ENCODE data around the gene KRTAP10-6.
"Not testable (repeated sequence)": the region's sequence is repeated elsewhere in the genome, so short reads cannot be mapped to it uniquely, and the experiment has no call there.

KRTAP10-6 gene

DNA sequence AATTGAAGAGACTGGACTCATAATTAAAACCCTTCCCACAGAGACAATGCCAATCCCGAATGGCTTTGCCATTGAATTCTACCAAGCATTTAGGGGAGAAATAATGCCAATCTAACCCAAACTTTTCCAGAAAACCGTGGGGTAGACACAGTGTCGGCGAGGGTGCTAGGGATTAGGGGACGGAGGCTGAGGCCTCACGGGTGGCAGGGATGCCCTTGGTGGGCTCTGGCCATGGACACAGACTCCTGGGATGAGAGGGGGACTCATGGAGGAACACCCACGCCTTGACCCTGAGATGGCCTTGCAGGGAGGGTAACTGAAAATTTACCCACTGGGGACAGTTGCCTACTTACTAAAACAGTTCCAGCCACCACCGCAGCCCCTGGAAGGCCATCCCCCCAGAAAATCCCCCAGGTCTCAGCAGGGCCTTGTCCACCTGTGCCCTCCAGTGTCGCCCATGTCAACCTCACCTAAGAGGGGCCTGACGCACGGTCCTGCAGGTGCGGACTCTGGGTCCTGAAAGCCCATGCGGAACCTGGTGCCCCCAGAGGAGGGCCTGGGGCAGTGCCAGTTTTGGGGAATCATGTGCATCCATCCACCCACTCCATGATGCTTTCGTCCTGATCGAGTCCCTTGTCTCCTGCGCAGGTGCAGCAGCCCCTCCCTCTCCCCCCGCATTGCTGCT, 13.8 kb downstream of the KRTAP10-6 start:
- no peak for DNase-seq (ENCODE audit: low spot score)

DNA sequence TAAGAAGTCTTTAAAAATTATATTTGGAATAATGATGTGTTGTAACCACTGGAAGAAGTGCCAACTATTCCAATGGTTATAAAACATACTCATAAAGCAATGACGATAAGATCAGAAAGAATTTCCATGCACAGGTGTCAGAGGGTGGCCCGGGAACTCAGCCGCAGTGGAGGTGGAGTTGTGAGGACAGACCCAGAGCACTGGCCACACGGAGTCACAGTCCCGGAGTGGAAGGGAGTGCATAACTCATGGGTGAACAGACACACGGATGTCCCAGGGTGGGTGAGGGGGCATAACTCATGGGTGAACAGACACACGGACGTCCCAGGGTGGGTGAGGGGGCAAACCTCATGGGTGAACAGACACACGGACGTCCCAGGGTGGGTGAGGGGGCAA, 16.3 kb downstream of the KRTAP10-6 start:
- no peak for DNase-seq (ENCODE audit: low spot score)

DNA sequence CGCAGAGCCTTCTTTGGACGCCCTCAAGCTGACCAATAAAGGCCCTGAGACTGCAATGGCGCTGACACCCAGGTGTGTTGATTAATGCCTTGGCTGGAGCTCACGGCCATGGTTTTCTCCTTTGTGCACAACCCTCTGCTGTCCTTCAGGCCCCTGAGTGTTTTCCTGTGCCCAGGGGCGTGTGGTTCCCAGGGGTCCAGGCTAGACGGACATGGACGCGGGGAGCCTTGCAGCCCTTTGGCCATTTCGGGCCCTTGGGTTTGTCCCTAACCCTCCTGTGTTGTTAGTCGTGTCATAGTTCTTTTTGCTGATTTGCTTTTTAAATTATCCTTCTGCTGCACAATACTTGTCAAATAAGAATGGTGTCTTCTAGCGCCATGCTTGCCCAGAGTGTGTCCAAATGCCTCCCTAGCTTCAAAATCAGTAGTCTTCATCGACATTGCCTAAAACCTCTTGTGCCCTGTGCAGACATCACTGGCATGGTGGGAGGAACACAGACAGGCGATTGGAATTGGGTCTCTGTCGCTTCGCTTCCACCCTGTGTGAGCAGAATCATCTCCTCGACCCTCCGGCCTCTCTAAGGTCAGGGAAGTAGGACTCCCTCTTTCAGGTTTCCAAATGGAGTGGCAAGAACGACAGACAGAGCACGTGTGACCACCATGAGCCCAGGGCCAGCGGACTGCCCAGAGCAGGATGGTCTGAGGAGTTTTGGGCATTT, 16.8 kb downstream of the KRTAP10-6 start:
- no peak for DNase-seq (ENCODE audit: low spot score)

DNA sequence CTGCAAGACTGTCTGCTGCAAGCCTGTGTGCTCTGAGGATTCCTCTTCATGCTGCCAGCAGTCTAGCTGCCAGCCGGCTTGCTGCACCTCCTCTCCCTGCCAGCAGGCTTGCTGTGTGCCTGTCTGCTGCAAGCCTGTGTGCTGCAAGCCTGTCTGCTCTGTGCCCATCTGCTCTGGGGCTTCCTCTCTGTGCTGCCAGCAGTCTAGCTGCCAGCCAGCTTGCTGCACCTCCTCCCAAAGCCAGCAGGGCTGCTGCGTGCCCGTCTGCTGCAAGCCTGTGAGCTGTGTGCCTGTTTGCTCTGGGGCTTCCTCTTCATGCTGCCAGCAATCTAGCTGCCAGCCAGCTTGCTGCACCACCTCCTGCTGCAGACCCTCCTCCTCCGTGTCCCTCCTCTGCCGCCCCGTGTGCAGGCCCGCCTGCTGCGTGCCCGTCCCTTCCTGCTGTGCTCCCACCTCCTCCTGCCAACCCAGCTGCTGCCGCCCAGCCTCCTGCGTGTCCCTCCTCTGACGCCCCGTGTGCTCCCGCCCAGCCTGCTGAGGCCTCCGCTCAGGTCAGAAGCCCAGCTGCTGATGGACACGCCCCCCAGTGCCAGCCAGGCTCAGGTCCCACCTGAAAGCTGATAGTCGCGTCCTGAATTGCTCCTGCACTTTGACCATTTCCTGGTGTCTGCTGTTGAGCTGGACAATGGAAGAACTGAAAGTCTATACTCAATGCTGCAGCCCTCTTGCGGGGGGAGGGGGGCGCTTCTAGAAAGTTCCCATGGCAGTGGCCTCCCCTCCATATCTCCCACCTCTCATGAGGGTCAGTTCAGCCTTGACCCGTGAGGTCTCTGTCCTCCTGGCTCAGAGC, 17.6 kb downstream of the KRTAP10-6 start:
- no peak for DNase-seq (ENCODE audit: low spot score)

DNA sequence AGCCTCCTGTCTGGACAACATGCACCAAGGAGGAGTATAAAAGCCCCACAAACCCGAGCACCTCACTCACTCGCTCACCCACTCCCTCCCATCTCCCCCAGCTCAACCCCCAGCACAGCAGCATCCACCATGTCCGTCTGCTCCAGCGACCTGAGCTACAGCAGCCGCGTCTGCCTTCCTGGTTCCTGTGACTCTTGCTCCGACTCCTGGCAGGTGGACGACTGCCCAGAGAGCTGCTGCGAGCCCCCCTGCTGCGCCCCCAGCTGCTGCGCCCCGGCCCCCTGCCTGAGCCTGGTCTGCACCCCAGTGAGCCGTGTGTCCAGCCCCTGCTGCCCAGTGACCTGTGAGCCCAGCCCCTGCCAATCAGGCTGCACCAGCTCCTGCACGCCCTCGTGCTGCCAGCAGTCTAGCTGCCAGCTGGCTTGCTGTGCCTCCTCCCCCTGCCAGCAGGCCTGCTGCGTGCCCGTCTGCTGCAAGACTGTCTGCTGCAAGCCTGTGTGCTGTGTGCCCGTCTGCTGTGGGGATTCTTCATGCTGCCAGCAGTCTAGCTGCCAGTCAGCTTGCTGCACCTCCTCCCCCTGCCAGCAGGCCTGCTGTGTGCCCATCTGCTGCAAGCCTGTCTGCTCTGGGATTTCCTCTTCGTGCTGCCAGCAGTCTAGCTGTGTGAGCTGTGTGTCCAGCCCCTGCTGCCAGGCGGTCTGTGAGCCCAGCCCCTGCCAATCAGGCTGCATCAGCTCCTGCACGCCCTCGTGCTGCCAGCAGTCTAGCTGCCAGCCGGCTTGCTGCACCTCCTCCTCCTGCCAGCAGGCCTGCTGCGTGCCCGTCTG, 18.5 kb downstream of the KRTAP10-6 start, which contains the start of gene KRTAP10-4:
TSS of gene KRTAP10-4 (plus strand) at position 100 of the 827 bp plus-strand sequence. CDS start at position 130, 30 bp downstream.
- DNase-seq (ENCODE audit: low spot score), result not testable (repeated sequence)

DNA sequence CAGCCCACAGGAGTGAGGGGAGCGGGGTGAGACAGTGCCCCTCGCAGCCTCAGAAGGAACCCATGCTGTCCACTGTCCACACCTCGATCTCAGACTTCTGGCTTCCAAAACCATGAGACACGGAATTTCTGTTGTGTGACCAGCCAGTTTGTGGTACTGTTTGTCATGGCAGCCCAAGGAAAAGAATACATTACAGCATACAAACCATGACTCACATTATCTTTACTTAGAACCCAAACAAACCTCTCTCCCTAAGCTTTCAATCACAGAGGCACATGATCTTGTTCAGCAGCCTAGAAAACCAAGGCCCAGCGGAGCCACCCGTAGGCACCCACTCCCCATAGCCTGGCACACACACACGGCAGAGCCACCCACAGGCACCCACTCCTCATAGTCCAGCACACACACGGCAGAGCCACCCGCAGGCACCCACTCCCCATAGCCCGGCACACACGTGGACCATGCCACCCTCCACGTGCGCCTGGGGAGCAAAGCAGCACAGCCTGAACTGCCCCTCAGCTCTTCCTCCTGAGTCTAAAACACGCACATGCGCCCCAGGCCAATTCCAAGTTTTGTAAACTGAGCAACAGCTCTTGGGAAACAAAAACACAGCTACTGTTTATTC, 19.2 kb downstream of the KRTAP10-6 start:
- no peak for DNase-seq (ENCODE audit: low spot score)

DNA sequence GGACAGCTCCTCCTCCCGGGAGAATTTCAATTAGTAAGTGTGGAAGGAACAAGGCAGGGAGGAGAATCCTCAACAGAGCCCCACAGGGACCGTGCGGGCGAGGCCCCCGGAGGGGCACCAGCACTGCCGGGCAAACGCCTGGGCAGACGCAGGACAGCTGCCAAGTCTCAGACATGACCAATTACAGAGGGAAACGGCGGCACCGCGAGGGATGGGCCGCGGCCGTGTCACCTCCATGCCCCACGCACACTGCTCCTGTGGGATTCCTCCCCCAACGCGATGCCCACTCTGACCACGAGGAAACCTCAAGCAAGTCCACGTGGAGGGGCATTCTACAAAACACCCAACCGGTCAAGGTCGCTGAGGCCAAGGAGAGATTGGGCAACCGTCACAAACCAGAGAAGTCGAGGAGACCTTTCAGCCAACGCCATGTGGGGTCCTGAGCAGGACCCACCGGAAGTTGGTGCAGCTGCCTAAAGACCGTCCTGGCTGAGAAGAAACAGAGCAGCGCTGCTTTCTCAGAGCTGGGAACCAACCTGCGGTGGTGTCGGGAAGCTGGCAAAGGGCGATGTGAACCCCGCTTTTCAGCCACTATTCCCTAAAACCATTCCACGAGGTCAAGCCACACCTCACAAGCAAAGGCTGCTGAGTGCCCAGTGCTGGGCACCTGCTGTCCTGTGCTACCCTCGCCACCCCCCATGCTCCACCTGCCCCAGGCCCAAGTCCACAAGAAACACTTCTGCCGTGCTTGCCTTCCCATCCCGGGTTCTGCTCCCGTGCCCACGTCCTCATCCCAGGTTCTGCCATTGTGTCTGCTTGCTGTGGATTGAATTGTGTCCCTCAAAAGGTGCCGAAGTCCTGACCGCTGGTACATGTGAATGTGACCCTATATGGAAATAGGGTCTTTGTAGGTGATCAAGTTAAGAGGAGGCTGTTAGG, 20.2 kb downstream of the KRTAP10-6 start:
- no peak for DNase-seq (ENCODE audit: low spot score)

DNA sequence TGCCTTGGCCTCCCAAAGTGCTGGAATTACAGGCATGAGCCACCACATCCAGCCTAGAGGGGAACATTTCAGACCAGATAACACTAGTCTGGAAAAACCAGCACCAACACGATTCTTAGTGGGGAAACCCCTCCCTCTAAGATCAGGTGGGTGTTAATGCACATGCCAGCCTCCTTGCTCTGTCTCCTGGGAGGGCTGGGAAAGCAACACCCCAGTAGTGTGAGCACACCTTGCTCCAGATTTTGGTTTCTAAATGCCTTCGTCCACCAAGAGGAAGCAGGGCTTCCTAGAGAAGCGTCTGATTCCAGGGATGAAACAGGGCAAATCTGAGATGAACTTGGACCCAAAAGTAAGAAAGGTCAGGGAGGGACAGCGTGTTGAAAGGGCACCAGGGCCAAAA, 21.0 kb downstream of the KRTAP10-6 start:
- DNase-seq (ENCODE audit: low spot score), result no peak

DNA sequence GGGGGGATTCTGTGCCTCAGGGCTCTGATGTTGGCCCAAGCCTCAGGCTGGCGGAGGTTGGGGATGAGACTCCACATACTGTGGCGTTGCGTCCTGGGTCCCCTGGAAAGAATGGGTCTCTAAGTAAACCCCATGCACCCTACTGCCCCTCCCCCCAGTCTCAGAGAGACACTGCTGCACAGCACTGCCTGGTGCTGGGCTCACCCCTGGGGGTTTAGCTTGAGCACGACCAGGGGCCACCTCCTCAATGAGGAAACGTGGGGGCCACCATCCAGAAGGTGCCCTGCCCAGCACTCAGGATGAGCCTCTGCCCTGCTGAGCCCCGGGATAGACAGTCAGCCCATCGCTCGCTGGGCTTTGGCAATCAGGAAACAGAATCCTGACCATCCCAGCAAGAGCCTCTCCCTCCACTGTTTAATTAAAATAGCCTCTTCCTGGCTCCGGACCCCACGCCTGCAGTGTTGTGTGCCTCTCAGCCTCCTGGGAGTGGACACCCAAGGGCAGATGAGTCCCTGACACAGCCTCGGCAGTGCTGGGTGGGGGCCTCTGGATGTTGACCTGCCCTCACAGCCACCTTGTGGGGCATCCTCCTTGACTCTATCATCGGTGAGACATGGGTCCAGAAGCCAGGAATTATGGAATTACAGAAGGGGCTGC, 22.3 kb downstream of the KRTAP10-6 start:
- DNase-seq (ENCODE audit: low spot score), result no peak

DNA sequence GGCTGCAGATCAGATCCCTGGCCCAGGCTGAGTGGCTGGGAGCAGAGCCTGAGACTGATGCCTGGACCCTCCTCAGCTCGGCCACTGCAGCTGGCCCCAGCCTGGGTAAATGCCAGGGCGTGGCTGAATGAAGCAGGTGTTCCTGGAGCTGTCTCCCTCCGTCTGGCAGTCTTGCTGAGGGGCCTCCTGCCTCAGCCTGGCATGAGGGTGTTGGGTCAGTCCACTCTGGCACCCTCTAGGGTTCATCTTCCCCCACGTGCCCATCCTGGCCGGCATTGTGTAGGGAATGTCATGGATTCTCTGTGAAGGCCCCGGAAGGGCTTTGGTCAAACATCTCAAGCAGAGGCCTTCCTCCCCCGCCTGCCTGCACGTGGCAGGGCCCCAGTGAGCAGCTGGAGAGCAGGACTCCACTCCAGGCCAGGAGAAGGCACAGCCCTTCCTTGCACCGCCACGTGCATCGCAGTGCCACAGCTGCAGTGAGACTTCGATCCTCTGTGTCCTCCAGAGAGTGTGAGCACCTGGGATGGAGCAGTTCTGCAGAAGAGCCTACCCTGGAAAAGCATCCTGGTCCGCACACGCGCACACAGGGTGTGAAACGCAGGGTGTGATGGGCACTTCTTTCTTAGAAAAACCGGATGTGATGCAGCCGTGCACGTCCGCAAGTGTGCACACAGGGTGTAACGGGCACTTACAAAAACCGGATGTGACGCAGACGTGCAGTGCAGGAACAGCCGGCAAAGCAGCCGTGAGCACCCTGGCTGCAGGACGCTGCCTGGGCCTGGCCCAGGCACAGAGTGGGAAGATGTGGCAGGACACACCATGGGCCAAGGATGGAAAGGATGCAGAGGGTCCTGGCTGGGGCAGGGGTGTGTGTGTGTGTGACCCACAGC, 23.4 kb downstream of the KRTAP10-6 start:
- DNase-seq (ENCODE audit: low spot score), result no peak

DNA sequence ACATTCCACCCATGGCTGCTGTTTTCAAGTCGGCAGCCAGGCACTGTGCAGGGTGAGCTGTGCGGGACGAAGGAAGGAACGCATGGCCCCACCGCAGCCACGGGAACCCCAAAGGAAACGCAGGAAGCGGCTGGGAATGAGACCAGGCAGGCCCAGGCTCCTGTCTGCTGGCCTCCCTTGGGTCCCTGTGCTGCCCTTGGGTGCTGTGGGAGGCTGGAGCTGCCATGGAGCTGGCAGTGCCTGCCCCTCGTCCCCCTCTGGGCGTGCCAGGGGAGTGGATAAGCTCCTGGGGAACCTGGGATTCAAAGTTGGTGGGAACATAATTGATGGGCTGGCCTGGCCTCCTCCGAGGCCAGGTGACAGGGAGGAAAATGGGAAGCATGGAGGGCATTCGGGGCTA, 24.0 kb downstream of the KRTAP10-6 start:
- DNase-seq (ENCODE audit: low spot score), result no peak

DNA sequence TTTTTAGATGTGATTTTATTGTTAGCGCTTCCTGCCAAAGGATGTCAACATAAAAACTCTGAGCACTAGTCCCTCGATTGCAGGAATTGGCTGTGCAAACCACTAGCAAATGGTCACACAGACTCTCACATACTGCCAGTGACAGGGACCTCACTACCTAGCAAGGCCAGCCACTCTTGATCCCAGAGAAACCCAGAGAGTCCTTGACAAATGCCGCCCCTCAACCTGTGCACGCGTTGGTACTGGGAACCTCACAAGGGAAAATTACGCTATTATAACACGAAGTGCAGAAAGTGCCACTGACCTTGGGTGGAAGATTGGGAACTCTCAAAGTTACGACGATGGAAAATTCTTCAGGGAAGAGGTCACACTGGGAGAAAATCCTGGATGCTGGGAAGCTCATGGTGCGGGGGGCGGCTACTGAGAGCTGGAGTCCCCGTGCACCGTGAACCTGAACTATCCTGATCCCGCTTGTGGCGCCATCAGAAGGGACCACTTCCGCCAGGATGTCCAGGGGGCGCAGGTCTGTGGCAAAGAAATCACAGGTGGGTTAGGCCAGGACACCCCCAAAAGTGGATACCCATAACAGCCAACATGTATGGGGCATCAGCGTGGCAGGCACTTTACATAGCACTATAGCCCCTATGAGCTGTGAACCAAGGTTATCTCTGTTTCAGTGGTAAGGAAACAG, 24.7 kb downstream of the KRTAP10-6 start:
- DNase-seq (ENCODE audit: low spot score), result no peak

DNA sequence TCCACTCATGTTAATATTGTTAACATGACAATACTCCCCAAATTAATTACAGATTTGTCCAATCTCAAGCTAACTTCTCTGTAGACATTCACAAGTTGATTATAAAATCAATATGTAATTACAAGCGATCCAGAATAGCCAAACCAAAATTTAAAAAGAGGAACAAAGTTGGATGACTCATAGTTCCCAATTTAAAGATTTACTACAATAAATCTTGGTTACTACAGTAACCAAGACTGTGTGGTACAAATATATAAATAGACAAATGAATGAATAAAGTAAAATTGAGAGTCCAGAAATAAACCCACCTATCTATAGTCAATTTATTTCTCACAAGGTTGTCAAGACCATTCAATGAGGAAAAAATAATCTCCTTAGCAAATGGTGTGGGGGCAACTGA, 25.9 kb downstream of the KRTAP10-6 start:
- DNase-seq (ENCODE audit: low spot score), result no peak

DNA sequence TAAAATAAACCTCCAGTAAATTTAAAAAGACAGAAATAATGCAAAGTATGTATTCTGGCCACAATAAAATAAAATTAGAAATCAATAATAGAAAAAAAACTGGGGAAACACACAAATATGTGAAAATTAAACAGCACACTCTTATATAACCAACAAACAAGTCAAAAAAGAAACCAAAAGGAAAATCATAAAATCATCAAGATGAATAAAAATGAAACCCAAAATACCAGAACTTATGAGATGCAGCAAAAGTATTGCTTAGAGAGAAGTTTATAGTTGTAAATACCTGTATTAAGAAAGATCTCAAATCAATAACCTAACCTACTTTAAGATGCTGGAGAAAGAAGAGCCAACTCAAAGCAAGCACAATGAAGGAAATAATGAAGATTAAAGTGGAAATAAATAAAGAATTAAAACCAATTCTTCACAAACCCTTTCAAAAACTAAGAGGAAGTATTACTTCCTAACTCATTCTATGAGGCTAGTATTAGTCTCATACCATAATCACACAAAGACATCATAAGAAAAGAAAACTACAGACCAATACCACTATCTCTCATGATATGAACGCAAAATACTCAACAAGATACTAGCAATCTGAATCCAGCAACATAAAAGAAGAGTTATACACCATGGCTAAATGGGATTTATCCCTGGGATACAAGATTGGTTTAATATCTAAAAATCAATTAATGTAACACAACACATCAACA, 27.3 kb downstream of the KRTAP10-6 start:
- no peak for DNase-seq (ENCODE audit: low spot score)

DNA sequence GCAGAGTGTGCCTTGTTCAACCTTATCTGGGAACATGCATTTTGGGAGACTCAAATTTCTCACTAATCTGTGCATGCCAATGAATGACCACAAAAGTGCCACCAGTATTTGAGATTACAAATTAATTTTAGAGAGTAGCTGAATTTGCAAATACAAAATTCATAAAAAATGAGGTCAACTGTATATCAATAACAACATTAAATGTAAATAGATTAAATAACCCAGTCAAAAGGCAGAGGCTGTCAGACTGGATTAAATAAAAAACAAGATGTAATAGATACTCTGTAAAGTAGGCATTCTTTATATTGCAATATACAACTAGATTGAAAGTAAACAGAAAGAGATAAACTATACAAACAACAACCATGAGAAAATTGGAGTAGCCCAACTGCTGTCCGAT, 28.2 kb downstream of the KRTAP10-6 start:
- no peak for DNase-seq (ENCODE audit: low spot score)

DNA sequence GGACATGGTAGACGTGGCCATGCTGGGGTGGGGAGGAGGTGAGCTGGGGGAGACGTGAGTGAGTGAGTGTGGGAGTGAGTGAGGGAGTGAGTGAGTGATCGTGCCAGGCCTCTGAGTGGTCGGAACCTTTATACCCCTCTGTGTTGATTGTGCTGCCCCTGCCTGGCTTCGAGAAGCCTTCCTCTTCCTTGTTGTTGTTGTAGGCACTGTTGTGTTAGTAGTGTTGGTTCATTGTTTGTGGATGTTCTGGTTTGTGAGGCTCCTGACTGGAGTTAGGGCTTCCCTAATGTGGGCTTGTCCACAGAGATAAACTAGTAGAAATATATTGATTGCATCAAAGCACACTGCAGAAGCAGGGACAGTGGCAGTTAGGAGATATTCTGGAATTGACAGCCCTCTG, 33.6 kb downstream of the KRTAP10-6 start, which contains the start of gene KRTAP10-3:
TSS of gene KRTAP10-3 (minus strand) at position 101 of the 400 bp plus-strand sequence. CDS start at position 21, 80 bp downstream.
- DNase-seq (ENCODE audit: low spot score), result no peak

DNA sequence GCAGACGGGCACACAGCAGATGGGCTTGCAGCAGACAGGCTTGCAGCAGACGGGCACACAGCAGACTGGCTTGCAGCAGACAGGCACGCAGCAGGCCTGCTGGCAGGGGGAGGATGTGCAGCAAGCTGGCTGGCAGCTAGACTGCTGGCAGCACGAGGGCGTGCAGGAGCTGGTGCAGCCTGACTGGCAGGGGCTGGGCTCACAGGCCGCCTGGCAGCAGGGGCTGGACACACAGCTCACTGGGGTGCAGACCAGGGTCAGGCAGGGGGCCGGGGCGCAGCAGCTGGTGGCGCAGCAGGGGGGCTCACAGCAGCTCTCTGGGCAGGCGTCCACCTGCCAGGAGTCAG, 34.0 kb downstream of the KRTAP10-6 start:
- not testable (repeated sequence) for DNase-seq (ENCODE audit: low spot score)
